Colonic mucosa (tissue), 4 donors: ENCODE results near the gene CERK. TPM values are rescaled to one million over a fixed set of nuclear protein-coding genes. Genes with fewer than 3 reads are reported as not detected.

Source experiments
- DNase-seq: peaks from one replicate; pipeline ENCODE4 v3.0.0-alpha.2; 2020
- H3K27ac ChIP-seq: fragments of 200-600 bp; one replicate; pipeline ENCODE4 v1.8.0; 2021
- H3K27me3 ChIP-seq: fragments of 200-600 bp; one replicate; pipeline ENCODE4 v1.8.0; 2021
- H3K36me3 ChIP-seq: fragments of 200-600 bp; one replicate; pipeline ENCODE4 v1.8.0; 2021
- H3K4me1 ChIP-seq: fragments of 200-600 bp; one replicate; pipeline ENCODE4 v1.8.0; 2021; ENCODE audit warnings: mild to moderate bottlenecking
- H3K4me3 ChIP-seq: fragments of 200-600 bp; one replicate; pipeline ENCODE4 v1.8.0; 2021
- H3K9ac ChIP-seq, 2 donors: one replicate each; pipeline ENCODE4 v1.7.0; 2013; ENCODE audit warnings: control low read depth in 2 of 2, low read depth in 2 of 2, low read length in 2 of 2
- H3K9me3 ChIP-seq: fragments of 200-600 bp; one replicate; pipeline ENCODE4 v1.8.0; 2021
- intact Hi-C: fragments of 100-400 bp; cut with DNase I; formaldehyde crosslinking; loops from one replicate; pipeline ENCODE4 v1.14.1; 2022
- total RNA-seq, 2 donors: library from RNA; stranded (reverse); fragmentation: NEBNext Ultra II Directional in 1 of 2; extraction: Animal tissue kit (Norgen Biotek cat#: 25700) in 1 of 2; gene quantifications; one replicate each; pipeline ENCODE4 v1.2.1, GENCODE V29; 2021
- TF ChIP-seq, protein P1 (sequence below): fragments of 200-600 bp; IDR thresholded peaks from one replicate; pipeline ENCODE4 v1.8.0; 2022; ENCODE audit warnings: antibody characterized with exemption, mild to moderate bottlenecking
- donor health status: healthy.
- donor health status: DM: no; HTN: no; CAD: no.
- donor health status: DM: no; HTN: no; CAD: no.

CERK gene
- total RNA-seq, 2 donors from 2014 or later, result 24.7 to 46.6 TPM

GRCh38 chr22:46754110-46754799, 16.2 kb upstream of the CERK start:
- peak overlapping the region; percentile 92 for H3K27ac ChIP-seq
- no peaks in the 10 kb centered on the region for H3K36me3 ChIP-seq
- peak overlapping the region; percentile 69 to 70 for H3K9ac ChIP-seq
- no peaks in the 10 kb centered on the region for H3K9me3 ChIP-seq
- no peaks in the 10 kb centered on the region for H3K27me3 ChIP-seq
- peak; percentile 94 for DNase-seq
- peaks cover 21% of the 10 kb centered on the region for H3K4me1 ChIP-seq
- H3K4me3 ChIP-seq, result no peak overlapping the region
- intact Hi-C loops, result no loop called here
- TF ChIP-seq, protein P1, sequence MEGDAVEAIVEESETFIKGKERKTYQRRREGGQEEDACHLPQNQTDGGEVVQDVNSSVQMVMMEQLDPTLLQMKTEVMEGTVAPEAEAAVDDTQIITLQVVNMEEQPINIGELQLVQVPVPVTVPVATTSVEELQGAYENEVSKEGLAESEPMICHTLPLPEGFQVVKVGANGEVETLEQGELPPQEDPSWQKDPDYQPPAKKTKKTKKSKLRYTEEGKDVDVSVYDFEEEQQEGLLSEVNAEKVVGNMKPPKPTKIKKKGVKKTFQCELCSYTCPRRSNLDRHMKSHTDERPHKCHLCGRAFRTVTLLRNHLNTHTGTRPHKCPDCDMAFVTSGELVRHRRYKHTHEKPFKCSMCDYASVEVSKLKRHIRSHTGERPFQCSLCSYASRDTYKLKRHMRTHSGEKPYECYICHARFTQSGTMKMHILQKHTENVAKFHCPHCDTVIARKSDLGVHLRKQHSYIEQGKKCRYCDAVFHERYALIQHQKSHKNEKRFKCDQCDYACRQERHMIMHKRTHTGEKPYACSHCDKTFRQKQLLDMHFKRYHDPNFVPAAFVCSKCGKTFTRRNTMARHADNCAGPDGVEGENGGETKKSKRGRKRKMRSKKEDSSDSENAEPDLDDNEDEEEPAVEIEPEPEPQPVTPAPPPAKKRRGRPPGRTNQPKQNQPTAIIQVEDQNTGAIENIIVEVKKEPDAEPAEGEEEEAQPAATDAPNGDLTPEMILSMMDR, result no peak

DNA sequence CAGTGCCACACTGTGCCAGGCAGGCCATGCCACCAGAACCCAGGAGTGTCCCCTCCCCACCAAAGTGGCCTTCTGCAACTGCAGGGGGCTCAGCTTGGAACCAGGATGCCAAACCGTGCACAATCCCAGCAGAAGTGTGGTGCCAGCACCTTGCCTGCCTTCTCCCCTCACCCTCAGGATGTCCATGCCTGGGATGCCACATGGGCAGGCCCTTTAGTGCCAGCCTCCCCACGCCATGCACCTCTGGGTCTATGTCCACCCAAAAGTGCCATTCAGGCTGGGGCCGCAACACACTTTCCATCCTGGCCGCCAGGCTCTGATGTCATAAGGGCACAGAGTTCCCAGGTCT, 15.7 kb upstream of the CERK start:
- Histone ChIP-seq H3K9ac (peak overlapping the region; percentile 69 to 70), H3K9me3 (no peaks in the 10 kb centered on the region), H3K36me3 (no peaks in the 10 kb centered on the region), H3K4me3 (no peak overlapping the region), H3K27ac (peak overlapping the region; percentile 92), H3K27me3 (no peaks in the 10 kb centered on the region), H3K4me1 (peaks cover 21% of the 10 kb centered on the region)
- TF ChIP-seq, protein P1, result no peak
- no peak for DNase-seq
- intact Hi-C loops, result no loop called here

- TF ChIP-seq, protein P1, result no peak
- intact Hi-C loops, result no loop called here
- H3K27me3 ChIP-seq, result no peaks in the 10 kb centered on the region
- H3K36me3 ChIP-seq, result no peaks in the 10 kb centered on the region
- no peaks in the 10 kb centered on the region for H3K9me3 ChIP-seq
- peaks cover 21% of the 10 kb centered on the region for H3K4me1 ChIP-seq
- peak overlapping the region; percentile 92 for H3K27ac ChIP-seq
- no peak for DNase-seq
- H3K4me3 ChIP-seq, result no peak overlapping the region
- H3K9ac ChIP-seq, result peak overlapping the region; percentile 69 to 70
These were observed 15.3 kb upstream of the CERK start for GRCh38 chr22:46753360-46753759.

- Histone ChIP-seq H3K4me1 (peaks cover 21% of the 10 kb centered on the region), H3K27ac (peak overlapping the region; percentile 92), H3K9me3 (no peaks in the 10 kb centered on the region), H3K4me3 (no peak overlapping the region), H3K27me3 (no peaks in the 10 kb centered on the region), H3K36me3 (no peaks in the 10 kb centered on the region), H3K9ac (no peak overlapping the region)
- no peak for DNase-seq
- intact Hi-C loops, result no loop called here
- TF ChIP-seq, protein P1, result no peak
These were observed 14.9 kb upstream of the CERK start for GRCh38 chr22:46752988-46753310.

GRCh38 chr22:46752286-46752987, 14.4 kb upstream of the CERK start:
- Histone ChIP-seq H3K9me3 (no peaks in the 10 kb centered on the region), H3K4me1 (peaks cover 21% of the 10 kb centered on the region), H3K27me3 (no peaks in the 10 kb centered on the region), H3K4me3 (no peak overlapping the region), H3K36me3 (no peaks in the 10 kb centered on the region), H3K9ac (no peak overlapping the region), H3K27ac (no peak overlapping the region)
- TF ChIP-seq, protein P1, result no peak
- intact Hi-C loops, result no loop called here
- DNase-seq, result no peak
